ENCODE data around the gene ITGA3. TPM values are rescaled to one million over a fixed set of nuclear protein-coding genes. Genes with fewer than 3 reads are reported as not detected.

Gene ITGA3
- polyA plus RNA-seq, 1 experiment: 184 TPM

DNA sequence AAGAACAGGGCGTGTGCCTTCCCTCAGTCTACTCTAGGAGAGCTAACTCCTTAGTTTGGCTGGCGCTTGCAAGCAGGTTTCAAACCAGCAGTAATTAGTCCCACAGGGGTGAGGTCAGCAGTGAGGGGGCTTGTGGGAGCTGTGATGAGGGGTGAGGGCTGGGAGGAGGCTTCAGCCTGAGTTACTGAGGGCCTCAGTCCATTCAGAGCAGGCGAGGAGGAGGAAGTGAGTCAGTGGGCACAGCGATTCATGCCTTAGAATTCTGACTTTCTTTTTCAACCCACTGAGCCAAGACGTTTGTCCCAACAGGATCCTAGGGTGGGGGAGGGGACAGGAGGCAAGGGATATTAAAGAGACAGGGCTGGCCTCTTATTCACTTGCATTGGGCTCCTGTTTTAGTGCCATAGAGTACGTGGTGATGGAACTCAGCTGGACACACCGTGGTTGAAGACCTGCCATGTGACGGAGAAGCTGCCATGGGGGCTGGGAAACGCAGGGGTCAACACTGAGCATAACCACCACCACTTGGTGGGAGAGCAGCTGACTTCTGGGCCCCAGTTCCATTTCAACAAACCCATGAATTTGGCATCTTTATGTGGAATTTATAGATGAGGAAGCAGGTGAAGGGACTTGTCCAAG, 8.3 kb upstream of the ITGA3 start:
- ChIA-PET POLR2A (no interaction called here), CTCF (interaction anchor here (0.9 to 2.3 kb wide), 4 partner anchors 12 to 351 kb away, joined by 3 to 8 read pairs (median 4); no protein-coding TSS in a partner anchor)
- H3K36me3 ChIP-seq (ENCODE audit: control insufficient read depth, insufficient read depth, low read length): no peaks in the 10 kb centered on the region
- H3K27me3 ChIP-seq (ENCODE audit: control insufficient read depth, insufficient read depth, low read length): no peaks in the 10 kb centered on the region
- DNase-seq (ENCODE audit: low read depth): no peak
- H3K4me3 ChIP-seq (ENCODE audit: low read depth, low read length): no peak overlapping the region
- TF ChIP-seq CTCF (IDR thresholded peaks at IDR 0.05; ENCODE audit: insufficient read depth, low read depth, low read length): no peak

DNA sequence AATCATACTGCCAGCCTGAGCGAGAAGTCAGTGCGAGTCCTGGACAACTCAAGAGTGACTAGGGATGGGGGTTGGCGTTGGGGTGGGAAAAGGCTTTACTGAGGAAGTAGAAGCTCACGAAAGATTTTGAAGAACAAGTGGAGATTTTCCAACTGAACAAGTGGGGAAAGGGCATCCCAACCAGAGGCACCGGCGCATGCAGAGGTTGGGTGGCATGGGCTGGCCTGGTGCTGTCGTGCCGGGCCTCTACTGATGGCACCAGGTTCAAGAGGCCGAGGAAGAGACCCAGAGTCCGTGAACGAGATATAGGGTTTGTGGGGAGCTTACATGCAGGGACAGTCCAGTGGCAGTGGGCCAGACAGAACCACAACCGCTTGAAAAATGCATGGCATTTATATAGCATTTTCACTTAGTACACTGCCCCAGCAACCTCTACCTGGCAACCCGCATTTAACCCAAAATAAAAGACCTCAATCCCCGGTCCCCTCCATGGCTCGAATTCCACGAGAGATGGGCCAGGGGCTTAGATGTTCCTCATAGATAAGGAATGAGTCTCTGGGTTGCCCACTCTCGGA, 7.7 kb upstream of the ITGA3 start:
- no peak for DNase-seq (ENCODE audit: low read depth)
- Histone ChIP-seq H3K4me3 (ENCODE audit: low read depth, low read length) (no peak overlapping the region), H3K27me3 (ENCODE audit: control insufficient read depth, insufficient read depth, low read length) (no peaks in the 10 kb centered on the region), H3K36me3 (ENCODE audit: control insufficient read depth, insufficient read depth, low read length) (no peaks in the 10 kb centered on the region)
- no peak for TF ChIP-seq CTCF (IDR thresholded peaks at IDR 0.05; ENCODE audit: insufficient read depth, low read depth, low read length)
- ChIA-PET POLR2A (no interaction called here), CTCF (interaction anchor here (0.9 to 2.3 kb wide), 4 partner anchors 11 to 350 kb away, joined by 3 to 8 read pairs (median 4); no protein-coding TSS in a partner anchor)

DNA sequence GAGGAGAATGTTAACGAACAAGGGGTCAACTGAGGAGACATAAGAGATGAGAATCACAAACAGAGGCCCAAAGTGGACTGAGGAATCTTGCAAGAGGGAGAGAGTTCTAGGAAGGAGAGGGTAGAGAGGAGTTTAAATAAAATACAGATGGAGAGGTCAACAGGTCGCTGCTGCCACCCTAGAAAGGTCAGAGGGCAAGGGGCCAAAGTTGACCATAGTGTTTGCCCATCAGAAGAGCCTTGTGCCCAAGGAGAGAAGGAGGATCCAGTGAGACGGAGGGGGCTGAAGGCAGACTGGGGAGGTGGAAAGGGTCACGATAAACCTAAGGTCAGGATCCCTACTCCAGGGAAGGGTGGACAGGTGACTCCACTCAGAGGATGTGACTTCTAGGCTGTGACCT, 6.9 kb upstream of the ITGA3 start:
- CTCF ChIA-PET: no interaction called here
- POLR2A ChIA-PET: no interaction called here
- H3K4me3 ChIP-seq (ENCODE audit: low read depth, low read length): no peak overlapping the region
- H3K27me3 ChIP-seq (ENCODE audit: control insufficient read depth, insufficient read depth, low read length): no peaks in the 10 kb centered on the region
- H3K36me3 ChIP-seq (ENCODE audit: control insufficient read depth, insufficient read depth, low read length): no peaks in the 10 kb centered on the region
- no peak for TF ChIP-seq CTCF (IDR thresholded peaks at IDR 0.05; ENCODE audit: insufficient read depth, low read depth, low read length)
- no peak for DNase-seq (ENCODE audit: low read depth)

- Histone ChIP-seq H3K4me3 (ENCODE audit: low read depth, low read length) (no peak overlapping the region), H3K27me3 (ENCODE audit: control insufficient read depth, insufficient read depth, low read length) (no peaks in the 10 kb centered on the region), H3K36me3 (ENCODE audit: control insufficient read depth, insufficient read depth, low read length) (no peaks in the 10 kb centered on the region)
- no peak for TF ChIP-seq CTCF (IDR thresholded peaks at IDR 0.05; ENCODE audit: insufficient read depth, low read depth, low read length)
- ChIA-PET POLR2A (no interaction called here), CTCF (no interaction called here)
- DNase-seq (ENCODE audit: low read depth): no peak
Measured at GRCh38 chr17:50049636-50050035, 6.3 kb upstream of the ITGA3 start.

GRCh38 chr17:50050431-50051032, 5.4 kb upstream of the ITGA3 start:
- ChIA-PET CTCF (no interaction called here), POLR2A (no interaction called here)
- Histone ChIP-seq H3K4me3 (ENCODE audit: low read depth, low read length) (no peak overlapping the region), H3K36me3 (ENCODE audit: control insufficient read depth, insufficient read depth, low read length) (no peaks in the 10 kb centered on the region), H3K27me3 (ENCODE audit: control insufficient read depth, insufficient read depth, low read length) (no peaks in the 10 kb centered on the region)
- TF ChIP-seq CTCF (IDR thresholded peaks at IDR 0.05; ENCODE audit: insufficient read depth, low read depth, low read length): no peak
- DNase-seq (ENCODE audit: low read depth): no peak
